Measurements from ENCODE around the gene CARD11. TPM values are rescaled to one million over a fixed set of nuclear protein-coding genes. Genes with fewer than 3 reads are reported as not detected.

The CARD11 gene
- total and polyA plus RNA-seq, 2 of the 4 experiments (the other 2 are of a cell fraction): 0.18 to 0.26 TPM

GRCh38 chr7:2922866-2923265 is 120.8 kb downstream of the CARD11 start:
- intact Hi-C loops (cut with micrococcal nuclease): no loop called here
- Histone ChIP-seq H4K91ac (ENCODE audit: insufficient read depth, low read depth, low read length) (no peak overlapping the region), H3K56ac (ENCODE audit: extremely low read depth, insufficient read depth, low read length) (no peak overlapping the region), H2BK5ac (ENCODE audit: low read depth, low read length, poor library complexity, severe bottlenecking) (no peak overlapping the region), H2BK20ac (ENCODE audit: low read depth, low read length) (no peak overlapping the region), H3K9me3 (ENCODE audit: control insufficient read depth, insufficient read depth, low read length) (no peaks in the 10 kb centered on the region), H2BK120ac (ENCODE audit: low read depth, low read length) (no peak overlapping the region), H2AFZ (replicated peaks; ENCODE audit: low read length, poor library complexity) (no peak overlapping the region), H2AK5ac (ENCODE audit: low read depth, low read length) (no peak overlapping the region), H2BK15ac (ENCODE audit: low read depth, low read length) (no peak overlapping the region), H3K14ac (replicated peaks; ENCODE audit: low read depth, low read length) (no peak overlapping the region), H4K8ac (ENCODE audit: low read depth in 2 of 2, low read length in 2 of 2) (no peak overlapping the region), H2AK9ac (replicated peaks; ENCODE audit: low read depth, low read length, poor library complexity) (no peak overlapping the region), H3K9ac (ENCODE audit: low read depth, low read length) (no peak overlapping the region), H3K9me1 (ENCODE audit: insufficient read depth, low read length) (no peaks in the 10 kb centered on the region), H4K20me1 (ENCODE audit: insufficient read depth, low read length) (no peaks in the 10 kb centered on the region), H3K36me3 (ENCODE audit: control insufficient read depth, insufficient read depth, low read length) (no peaks in the 10 kb centered on the region), H4K5ac (ENCODE audit: low read depth, low read length) (no peak overlapping the region), H3K4me1 (ENCODE audit: control insufficient read depth, insufficient read depth, low read length) (no peaks in the 10 kb centered on the region), H3K4ac (ENCODE audit: low read depth, low read length) (no peak overlapping the region), H3K79me1 (ENCODE audit: low read depth in 1 of 2, low read length in 2 of 2) (no peaks in the 10 kb centered on the region), H3K27ac (ENCODE audit: insufficient read depth, low read length) (no peak overlapping the region), H3K18ac (ENCODE audit: low read depth, low read length) (no peak overlapping the region), H3K27me3 (ENCODE audit: control insufficient read depth, insufficient read depth, low read length) (peaks cover 18% of the 10 kb centered on the region; the same call in 1 of the 2 replicates), H3K4me2 (ENCODE audit: low read depth, low read length) (no peak overlapping the region), H3K23ac (ENCODE audit: low read depth, low read length) (no peak overlapping the region), H3K4me3 (ENCODE audit: insufficient read depth, low read depth, low read length) (no peak overlapping the region)
- dilution Hi-C loops (cut with HindIII; ENCODE audit: low sequenced_read_pairs, unreplicated experiment): no loop called here
- TF ChIP-seq MAZ (IDR thresholded peaks at IDR 0.05; ENCODE audit: borderline replicate concordance, low read depth, low read length) (no peak), FOS (IDR thresholded peaks at IDR 0.05; ENCODE audit: low read depth, low read length) (no peak)
- BruUV-seq (replicated peaks): no TSS peak
- ATAC-seq (ENCODE audit: low read depth) (no peak), DNase-seq (no peak)
- WGBS, 2 experiments (ENCODE audit: extremely low coverage in 2 of 2, insufficient read length in 1 of 2): 71% methylated on average over 8 of the region's 15 CpGs; no CpG with 5 or more reads in 1 of the 2 experiments
- POLR2A ChIA-PET (ENCODE audit: unreplicated experiment): no interaction called here
- CTCF ChIA-PET: interaction anchor here (0.9 kb wide), 1 partner anchor 9 kb away, joined by 3 read pairs; no protein-coding TSS in a partner anchor
- in situ Hi-C loops (cut with MboI; ENCODE audit: low sequenced_read_pairs): no loop called here

All from IMR-90 (cell line).